ENCODE data around the gene MLLT10. TPM values are rescaled to one million over a fixed set of nuclear protein-coding genes. Genes with fewer than 3 reads are reported as not detected.
A peak's percentile ranks its signal among the peaks of the same experiment; 100 is the strongest.

The MLLT10 gene
- polyA plus RNA-seq, 4 donors = 42.4 to 49.3 (median 47.3) TPM

DNA sequence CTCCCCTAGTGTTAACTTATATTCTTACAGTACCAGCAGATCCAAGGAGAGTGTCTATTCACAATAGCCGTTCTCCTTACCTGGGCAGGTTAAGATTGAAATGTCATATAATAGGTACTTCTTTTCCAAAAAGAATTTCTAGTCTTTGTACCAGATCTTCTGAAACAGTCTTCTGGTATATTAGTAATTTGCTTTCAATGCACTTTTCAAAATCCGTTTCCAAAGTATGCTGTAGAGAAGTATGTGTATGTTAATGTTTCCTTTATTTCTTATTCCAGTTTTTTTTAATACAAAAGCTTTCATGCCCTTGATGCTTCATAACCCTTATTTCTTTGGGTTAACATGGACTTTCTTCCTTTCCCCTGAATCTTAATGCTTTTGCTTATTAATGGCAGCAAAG, 188.2 kb downstream of the MLLT10 start:
- no peak for DNase-seq (ENCODE audit: low read depth in 4 of 4, low spot score in 3 of 4)

DNA sequence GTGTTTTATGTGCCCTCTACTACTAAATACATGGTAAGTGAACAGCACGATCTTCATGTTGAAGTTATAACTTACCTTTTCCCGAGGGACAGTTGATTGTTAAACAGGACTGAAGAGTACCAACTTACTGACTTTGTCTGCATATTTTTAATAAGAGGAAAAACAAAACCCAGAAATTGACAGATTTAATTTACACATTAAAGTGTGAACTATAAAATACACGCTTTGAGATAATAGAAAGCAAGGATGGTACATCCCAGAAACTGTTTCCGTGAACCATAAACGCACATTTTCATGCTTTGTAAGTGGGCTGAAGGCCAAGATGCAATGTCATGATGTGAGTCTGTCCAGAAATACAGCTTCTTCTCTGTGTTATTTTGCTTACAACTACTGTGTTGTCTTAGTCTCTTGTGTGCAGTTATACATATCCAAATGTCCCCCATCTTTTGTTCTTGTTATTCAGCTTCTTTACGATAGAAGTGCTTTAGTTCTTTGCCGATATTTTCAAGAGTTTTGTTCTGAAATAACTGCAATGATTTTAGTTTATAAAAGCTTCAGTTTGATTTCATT, 190.1 kb downstream of the MLLT10 start:
- DNase-seq (ENCODE audit: low read depth in 4 of 4, low spot score in 3 of 4) = no peak

DNA sequence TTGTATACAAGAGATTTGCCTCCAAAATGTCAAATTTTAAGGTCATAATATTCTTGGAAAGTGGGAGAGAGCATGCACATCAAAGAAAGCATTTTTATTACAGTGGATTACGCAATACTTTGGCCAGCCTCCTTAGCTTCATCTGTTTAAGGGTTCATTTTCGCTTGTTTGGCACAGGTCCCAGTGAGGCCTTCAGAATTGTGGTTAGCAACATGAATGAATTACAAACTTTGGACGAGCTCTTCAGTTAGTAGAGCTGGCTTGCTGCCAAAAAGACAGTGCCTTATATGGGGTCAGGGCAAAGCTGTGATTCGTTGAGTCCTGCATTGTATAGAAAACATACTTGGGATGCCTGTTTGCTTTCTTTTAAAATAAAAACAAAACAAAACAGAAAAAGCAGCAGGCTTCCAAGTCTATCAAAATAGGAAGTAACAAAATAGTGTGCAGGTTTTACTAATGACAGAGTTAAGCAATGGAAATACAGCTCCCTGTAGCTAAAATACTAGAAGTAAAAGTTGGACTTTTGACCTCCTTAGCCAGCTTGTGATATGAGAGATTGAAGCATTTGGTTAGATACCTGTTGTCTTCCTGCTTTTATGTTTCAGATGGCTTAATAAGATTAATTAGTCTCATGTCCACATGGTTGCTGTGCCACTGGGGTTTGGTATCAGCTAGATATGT, 190.8 kb downstream of the MLLT10 start:
- DNase-seq (ENCODE audit: low read depth in 4 of 4, low spot score in 3 of 4) = peak; percentile 89 to 97 (median 96)

DNA sequence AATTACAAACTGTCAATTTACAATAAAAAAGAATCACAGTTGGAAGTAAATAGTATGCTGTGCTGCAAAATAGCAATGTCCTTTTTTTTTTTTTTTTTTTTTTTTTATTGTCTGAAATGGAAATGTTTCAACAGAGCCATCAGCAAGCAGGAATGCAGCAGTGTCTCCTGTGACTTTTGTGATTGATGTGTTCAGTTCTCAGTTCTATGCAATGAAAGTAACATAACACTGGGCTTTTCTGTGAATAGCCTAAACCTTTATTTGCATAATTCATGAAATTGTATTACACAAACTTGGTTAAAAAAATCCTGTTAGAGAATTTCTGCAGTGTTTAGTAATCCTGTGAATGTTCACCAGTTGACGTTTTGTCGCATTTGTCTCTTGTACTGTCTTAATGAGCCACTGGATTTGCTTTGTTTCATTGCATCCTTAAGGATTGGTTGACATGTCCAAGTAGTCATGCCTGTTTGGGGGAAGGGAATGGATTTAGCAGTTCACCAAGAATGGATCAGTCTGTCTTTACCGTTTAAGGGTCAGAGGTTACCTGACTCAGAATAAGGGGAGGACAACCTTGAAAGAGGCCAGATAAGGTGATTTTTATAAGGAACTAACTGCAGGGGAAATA, 192.7 kb downstream of the MLLT10 start:
- DNase-seq (ENCODE audit: low read depth in 4 of 4, low spot score in 3 of 4) = no peak

DNA sequence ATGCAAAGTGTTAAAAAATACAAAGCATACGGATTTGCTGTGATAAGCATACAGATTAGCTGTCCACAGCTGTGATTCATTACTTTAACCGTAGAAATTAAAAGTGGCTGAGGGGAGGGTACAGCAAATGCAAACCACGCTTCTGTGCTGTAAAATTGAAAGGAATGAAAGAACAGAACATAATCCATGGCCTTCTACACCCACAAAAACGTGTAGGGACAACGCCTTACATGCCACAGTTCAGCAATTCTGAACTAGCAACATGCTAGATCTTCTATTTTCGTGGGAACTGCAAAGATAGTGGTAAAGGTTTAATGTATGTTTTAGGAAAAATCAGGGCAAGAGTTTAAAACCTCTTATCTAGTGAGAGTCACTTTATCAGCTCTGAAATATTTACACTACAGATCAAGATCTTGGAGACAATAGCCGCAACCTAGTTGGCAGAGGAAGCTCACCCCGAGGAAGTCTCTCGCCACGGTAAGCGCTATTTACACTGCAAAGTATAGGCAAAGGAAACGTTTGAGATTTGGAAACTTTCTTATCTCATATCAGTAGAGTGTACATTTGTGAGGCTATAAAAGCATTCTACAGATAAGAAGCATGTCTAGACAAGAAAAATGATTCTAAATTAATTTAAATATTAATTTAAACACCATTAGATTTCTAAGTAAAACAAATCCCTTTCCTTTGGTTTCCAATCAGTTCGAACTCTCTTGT, 193.6 kb downstream of the MLLT10 start:
- DNase-seq (ENCODE audit: low read depth in 4 of 4, low spot score in 3 of 4) = no peak

DNA sequence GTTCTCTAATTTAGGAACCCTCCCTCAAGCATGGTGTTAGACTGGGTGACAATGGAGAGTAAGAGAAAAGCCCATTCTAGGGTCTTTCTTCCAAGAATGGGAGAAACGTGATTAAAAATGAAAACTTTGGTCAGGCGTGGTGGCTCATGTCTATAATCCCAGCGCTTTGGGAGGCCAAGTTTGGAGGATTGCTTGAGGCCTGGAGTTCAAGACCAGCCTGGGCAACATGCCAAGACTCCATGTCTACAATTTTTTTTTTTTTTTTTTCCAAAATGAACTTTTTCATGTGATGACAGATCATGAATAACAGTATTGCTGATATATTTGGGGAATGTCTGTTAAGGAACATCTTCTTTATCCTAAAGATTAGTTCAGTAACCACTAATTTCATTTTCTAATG, 194.6 kb downstream of the MLLT10 start:
- no peak for DNase-seq (ENCODE audit: low read depth in 4 of 4, low spot score in 3 of 4)

DNA sequence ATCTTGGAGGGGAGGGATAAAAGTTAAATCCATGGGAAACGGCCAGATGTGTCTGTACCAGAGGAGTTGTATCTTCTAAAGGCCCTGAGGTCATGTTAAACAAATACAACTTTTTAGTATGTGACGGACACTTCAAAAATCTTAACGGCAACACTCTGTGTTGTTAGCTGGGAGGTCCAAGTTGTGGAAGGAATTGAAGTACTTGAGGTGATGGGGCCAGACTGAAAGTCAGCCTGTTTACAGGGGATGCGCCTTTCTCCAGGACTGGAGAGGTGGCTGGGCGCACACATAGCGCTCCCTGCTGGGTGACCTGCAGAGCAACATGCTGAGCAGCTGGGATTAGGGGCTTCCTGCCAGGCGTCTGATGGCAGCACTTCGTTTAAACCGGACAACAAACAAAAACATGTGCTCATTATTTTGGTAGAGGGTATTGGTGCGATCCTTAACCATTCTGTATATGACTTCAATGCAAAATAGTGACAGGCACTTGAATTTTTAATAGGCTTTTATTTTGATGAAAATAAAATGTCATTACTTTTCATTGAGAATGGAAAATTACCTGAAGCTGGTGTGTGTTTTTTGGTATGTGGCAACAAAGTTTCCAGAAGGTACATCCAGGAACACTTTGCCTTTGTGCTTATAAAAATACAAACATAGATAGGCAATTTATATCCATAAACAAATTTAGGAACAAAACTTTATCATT, 198.2 kb downstream of the MLLT10 start:
- peak; percentile 64 to 75 (median 68) for DNase-seq (ENCODE audit: low read depth in 4 of 4, low spot score in 3 of 4)

DNA sequence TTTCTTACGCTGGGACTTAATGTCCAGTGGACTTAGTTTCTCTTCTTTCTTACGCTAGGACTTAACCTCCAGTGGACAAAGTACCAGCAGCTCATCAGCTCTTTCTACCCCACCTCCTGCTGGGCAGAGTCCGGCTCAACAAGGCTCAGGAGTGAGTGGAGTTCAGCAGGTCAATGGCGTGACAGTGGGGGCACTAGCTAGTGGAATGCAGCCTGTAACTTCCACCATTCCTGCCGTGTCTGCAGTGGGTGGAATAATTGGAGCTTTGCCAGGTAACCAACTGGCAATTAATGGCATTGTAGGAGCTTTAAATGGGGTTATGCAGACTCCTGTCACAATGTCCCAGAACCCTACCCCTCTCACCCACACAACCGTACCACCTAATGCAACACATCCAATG, 199.7 kb downstream of the MLLT10 start:
- DNase-seq (ENCODE audit: low read depth in 4 of 4, low spot score in 3 of 4) = no peak

DNA sequence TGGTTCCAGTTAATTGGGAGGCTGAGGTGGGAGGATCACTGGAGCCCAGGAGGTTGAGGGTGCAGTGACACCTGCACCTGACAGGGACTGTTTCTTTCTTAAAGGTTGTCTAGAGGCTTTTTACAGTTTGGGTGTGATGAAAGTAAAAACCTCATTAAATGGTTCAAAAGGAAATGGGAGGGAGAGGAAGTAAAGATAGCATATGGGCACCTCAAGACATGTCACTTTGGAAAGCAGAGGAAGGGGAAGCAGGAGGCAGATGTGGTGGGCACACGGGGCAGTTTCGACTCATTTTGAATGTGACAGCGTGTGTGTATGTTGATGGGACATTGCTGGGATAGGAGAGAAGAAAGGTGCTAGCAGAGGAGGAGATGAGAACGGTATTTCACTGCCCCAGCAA, 203.1 kb downstream of the MLLT10 start:
- no peak for DNase-seq (ENCODE audit: low read depth in 4 of 4, low spot score in 3 of 4)

DNA sequence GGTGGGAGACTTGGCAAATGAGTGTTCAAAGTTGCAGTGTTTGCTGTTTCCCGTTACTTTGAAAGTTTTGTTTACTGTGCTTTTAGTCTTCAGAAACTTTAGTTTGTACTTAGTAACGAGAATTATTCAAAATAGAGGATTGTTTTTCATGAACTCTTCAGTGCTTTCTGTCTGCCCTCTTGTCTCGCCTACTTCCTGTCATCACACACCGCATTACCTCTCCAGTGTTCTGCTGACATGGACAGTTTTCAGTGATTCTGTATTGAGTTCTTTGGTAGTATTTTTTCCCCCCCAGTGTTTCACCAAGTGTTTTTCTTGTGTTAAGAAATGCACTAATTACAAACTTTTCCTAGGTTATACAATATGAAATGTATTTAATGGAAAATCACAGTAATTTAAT, 207.0 kb downstream of the MLLT10 start:
- no peak for DNase-seq (ENCODE audit: low read depth in 4 of 4, low spot score in 3 of 4)

DNA sequence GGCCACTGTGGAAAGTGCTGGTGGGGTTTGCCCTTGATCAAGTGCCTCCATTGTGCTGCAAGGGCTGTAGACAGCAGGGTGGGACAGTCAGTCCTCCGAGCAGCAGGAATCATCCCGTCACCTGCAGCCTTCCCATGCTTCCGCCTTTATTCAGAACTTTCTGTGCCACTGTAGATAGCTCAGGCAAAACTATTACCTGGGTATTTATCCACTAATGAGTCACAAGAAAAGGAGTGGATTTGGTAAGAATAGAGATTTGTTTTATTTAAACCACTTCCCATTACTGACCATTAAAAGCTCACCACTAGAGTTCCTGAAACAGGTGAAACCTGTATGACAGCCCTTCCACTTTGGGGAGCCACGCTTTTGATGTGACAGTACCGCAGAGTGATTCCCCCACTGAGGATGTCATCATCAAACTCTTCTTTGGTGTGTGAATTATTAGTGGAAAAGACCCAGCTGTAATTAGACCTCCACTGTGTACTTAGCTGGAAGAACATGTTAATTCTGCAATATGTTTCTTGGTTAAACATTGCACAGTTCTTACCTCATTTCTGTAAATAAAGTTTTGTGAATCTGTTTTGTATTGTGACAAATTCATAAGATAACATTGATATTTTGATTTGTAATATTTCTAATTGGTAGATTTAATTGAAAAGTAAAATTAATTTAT, 208.8 kb downstream of the MLLT10 start:
- DNase-seq (ENCODE audit: low read depth in 4 of 4, low spot score in 3 of 4) = no peak

DNA sequence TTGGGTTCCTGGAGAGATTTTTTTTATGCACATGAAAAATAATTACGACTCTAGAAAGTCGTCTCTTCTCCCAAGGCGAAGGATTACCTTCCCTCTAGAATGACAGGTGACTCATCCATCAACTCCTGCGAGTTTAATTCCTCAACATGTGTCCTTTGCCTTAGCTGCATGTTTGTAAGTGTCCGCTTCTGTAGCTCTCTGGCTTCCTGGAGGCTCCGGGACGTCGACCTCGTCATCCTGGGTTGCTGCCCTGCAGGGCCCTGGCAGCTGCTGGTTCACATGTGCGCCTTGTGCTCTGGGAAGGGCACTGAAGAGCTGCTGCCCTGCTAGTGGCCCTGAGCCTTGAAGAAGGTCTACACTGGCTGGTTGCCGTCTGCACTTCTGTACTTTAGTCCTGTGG, 210.2 kb downstream of the MLLT10 start:
- no peak for DNase-seq (ENCODE audit: low read depth in 4 of 4, low spot score in 3 of 4)

DNA sequence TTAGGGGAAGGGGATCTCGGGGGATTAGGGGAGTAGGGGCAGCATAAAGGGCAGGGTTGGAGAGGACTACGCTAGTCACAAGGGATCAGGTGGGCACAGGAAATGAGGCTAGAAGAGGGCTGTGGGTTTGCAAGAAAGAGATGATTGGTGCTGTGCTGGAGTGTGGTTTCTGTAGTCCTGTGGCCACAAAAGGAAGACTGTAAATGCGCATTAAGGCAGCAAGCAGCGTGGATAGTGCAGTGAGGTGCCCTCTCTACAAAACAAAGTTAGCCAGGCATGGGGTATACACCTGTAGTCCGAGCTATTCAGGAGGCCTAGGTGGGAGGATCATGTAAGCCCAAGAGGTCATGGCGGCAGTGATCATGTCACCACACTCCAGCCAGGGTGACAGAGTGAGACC, 212.1 kb downstream of the MLLT10 start:
- no peak for DNase-seq (ENCODE audit: low read depth in 4 of 4, low spot score in 3 of 4)

DNA sequence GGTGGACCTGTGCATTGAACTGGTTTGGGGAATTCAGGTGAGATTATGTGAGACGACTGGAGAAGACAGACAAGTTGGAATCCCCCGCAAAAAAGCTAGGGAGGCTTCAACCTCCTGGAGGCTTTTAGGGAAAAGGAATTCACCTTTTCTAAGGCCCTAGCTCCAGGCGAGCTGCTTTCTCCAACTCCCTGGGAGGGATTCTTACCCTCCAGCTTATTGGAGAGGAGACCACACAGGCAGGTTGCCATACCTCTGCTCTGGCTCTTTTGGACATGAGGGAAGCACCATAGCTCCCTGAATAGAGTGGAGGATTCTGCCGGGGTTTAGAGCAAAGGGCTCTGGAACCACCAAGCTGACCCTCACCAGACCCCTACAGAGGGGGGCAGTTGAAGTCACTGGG, 213.8 kb downstream of the MLLT10 start:
- no peak for DNase-seq (ENCODE audit: low read depth in 4 of 4, low spot score in 3 of 4)

DNA sequence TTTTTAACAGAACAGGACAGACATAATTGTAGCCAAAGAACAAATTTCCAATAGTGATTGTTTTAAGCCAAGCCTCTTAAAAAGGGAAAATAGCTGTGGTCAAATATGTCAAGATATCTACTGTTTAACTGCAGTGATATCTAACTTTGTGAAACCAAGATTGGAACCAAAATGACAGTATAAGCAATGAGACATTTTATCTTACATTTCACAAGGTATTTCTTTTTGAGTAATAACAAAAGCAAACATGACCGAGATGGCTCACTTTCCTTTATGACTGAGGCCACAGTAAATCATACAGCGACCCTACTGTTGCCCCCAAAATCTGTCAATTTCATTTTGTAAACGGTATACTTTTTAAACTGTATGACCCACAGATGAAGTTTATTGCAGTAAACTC, 215.8 kb downstream of the MLLT10 start:
- no peak for DNase-seq (ENCODE audit: low read depth in 4 of 4, low spot score in 3 of 4)

DNA sequence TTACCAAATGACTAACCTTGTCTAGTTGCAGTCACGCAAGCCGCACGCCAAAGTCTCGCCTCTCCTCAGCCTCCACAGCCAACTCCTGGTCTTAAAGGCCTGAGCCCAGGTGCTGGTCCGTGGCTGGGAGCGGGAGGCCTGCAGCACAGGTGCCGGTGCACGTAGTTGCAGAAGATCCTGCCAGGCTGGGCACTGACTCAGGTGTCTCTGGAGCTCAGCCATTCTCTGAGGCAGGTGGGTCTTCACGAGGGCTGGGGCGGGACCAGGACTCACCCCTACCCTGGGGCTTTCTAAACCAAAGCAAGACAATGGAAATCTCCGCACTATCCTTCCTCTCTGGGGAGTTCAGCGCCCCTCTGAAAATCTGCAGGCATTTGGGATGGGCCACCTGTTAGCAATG, 216.4 kb downstream of the MLLT10 start:
- no peak for DNase-seq (ENCODE audit: low read depth in 4 of 4, low spot score in 3 of 4)

DNA sequence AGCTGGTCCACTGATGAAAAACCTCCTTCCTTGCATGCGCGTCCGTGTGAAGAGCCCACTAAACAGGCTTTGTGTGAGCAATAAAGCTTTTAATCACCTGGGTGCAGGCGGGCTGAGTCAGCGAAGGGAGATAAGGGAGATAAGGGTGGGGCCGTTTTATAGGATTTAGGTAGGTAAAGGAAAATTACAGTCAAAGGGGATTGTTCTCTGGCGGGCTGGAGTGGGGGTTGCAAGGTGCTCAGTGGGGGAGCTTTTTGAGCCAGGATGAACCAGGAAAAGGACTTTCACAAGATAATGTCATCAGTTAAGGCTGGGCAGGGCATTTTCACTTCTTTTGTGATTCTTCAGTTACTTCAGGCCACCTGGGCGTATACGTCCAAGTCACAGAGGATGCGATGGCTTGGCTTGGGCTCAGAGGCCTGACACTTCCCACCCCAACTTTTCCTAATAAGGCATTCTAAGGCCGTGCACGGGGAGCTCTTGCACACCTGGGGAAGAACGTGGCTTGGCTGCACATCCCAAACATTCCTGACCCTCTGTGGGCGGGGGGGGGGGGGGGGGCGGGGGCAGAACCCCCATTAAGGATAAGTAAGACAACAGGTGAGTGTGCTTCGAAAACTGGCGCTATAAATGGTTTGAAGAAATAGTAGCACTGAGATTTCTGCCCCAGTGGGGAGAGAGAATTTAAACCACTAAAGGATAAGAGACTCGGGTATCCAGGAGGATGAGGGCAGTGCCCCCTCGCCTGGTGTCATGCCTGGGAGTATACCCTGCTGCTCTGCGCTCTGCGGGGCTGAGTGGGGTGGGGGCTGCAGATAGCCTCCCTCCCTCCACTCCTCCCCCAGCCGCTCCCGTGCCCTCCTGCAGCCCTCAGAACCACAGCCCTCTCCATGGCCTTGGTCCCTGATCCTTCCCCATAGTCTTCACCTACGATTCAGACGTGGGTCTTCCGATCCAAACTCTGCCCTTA, 217.6 kb downstream of the MLLT10 start:
- no peak for DNase-seq (ENCODE audit: low read depth in 4 of 4, low spot score in 3 of 4)

DNA sequence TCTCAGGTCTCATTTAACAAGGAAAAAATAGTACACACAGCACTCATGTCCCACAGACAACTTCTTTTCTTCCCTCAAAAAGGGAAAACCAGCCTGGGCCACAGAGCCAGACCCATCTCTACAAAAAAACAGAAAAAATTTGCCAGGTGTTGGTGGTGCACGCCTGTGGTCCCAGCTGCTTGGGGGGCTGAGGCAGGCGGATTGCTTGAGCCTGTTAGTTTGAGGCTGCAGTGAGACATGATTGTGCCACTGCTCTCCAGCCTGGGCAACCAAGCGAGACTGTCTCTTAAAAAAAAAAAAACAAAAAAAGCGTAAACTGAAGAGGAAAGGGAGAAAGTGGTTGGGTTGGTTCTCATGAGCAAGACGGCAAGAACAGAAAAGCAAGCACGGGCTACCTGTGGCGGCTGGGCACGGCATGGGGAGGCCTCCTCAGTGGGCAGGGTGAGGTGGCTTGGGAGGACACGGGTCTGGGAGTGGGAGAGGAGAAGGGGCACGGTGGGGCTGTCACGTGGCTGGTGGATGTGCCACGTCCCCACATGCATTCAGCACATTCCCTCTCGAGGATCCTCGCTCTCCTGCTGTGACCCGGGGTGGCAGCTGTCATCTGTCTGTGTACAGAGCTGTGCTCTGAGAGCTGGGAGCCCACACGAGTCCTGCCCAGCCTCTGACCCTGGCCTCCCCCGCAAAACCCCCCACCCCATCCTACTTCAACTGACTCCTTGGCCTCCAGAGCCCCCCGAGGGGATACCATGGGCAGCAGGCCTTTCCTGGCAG, 219.7 kb downstream of the MLLT10 start:
- DNase-seq (ENCODE audit: low read depth in 4 of 4, low spot score in 3 of 4) = no peak
